HCT116 (cell line): ENCODE data around the gene UNK. TPM values are rescaled to one million over a fixed set of nuclear protein-coding genes. Genes with fewer than 3 reads are reported as not detected.

ENCODE experiments used
- ATAC-seq: fragments of 200-7000 bp; cut with Tn5 transposase; 2 replicates; pipeline ENCODE4 v1.9.1; 2020; ENCODE audit warnings: mild to moderate bottlenecking, moderate library complexity
- BruUV-seq: library from RNA; stranded (reverse); fragments of 400-500 nt; replicated peaks from 2 replicates; lab custom pipeline; 2021; lab: Mats Ljungman, UMichigan
- CTCF ChIA-PET: fragments of 300-600 bp; sonication (Branson Sonifier 250); formaldehyde crosslinking; loops from one replicate; lab custom pipeline; 2021; ENCODE audit warnings: antibody characterized with exemption; lab: Charles Lee
- POLR2A ChIA-PET: fragments of 300-600, 350-600 bp; sonication (Branson Sonifier 250); formaldehyde crosslinking; loops from one replicate; lab custom pipeline; 2021; ENCODE audit warnings: antibody characterized with exemption; lab: Charles Lee
- RAD21 ChIA-PET, 2 experiments: fragments of 300-600 bp; sonication (Branson Sonifier 250); formaldehyde crosslinking; loops; one replicate each; lab custom pipeline; 2023; ENCODE audit warnings: low total read pairs in 2 of 2; ENCODE audit not compliant: uncharacterized antibody in 2 of 2, unreplicated experiment in 2 of 2, low non-redundant PET in 1 of 2; lab: Charles Lee
- DNase-seq: peaks from one replicate; pipeline ENCODE4 v3.0.0-alpha.2; 2010; ENCODE audit warnings: low read depth, low spot score
- H2AFZ ChIP-seq: fragments of 200-600 bp; shearing (Covaris generic), sonication (generic); 2 replicates; pipeline ENCODE4 v1.6.1; 2017; ENCODE audit warnings: low read depth, mixed run types, mixed read lengths, antibody characterized with exemption, low read length; ENCODE audit not compliant: poor library complexity, severe bottlenecking
- H3K27ac ChIP-seq: 2 replicates; pipeline ENCODE4 v1.5.1; 2012; ENCODE audit warnings: low read depth, low read length
- H3K27me3 ChIP-seq: fragments of 200-600 bp; sonication (generic); 2 replicates; pipeline ENCODE4 v1.6.1; 2016; ENCODE audit warnings: mixed run types, low read length, mixed read lengths; ENCODE audit not compliant: insufficient read depth
- H3K36me3 ChIP-seq, 2 experiments: fragments of 200-500 bp in 1 of 2; fragments of 200-600 bp in 1 of 2; sonication (Bioruptor generic) in 1 of 2; sonication (generic) in 1 of 2; 2 replicates each; pipeline versions ENCODE4 v1.5.1 to v1.6.1; 2014 to 2016; ENCODE audit warnings: low read length in 2 of 2, inconsistent platforms in 1 of 2, mixed read lengths in 1 of 2, mixed run types in 1 of 2; ENCODE audit not compliant: insufficient read depth in 2 of 2, control insufficient read depth in 1 of 2
- H3K4me1 ChIP-seq, 2 experiments: fragments of 200-600 bp in 1 of 2; sonication (generic) in 1 of 2; 2 replicates each; pipeline versions ENCODE4 v1.5.1 to v1.6.1; 2012 to 2017; ENCODE audit warnings: low read length in 2 of 2, inconsistent platforms in 1 of 2, mild to moderate bottlenecking in 1 of 2, mixed read lengths in 1 of 2, mixed run types in 1 of 2, moderate library complexity in 1 of 2; ENCODE audit not compliant: insufficient read depth in 2 of 2, control insufficient read depth in 1 of 2
- H3K4me2 ChIP-seq: fragments of 200-600 bp; sonication (generic); 2 replicates; pipeline ENCODE4 v1.6.1; 2017; ENCODE audit warnings: mixed run types, low read length, mixed read lengths
- H3K4me3 ChIP-seq, 2 experiments: fragments of 200-600 bp in 1 of 2; sonication (generic) in 1 of 2; replicated peaks in 1 of 2; 2 replicates each; pipeline ENCODE4 v1.5.1; 2011 to 2016; ENCODE audit warnings: low read length in 2 of 2, control low read depth in 1 of 2, low read depth in 1 of 2, mild to moderate bottlenecking in 1 of 2, mixed read lengths in 1 of 2, mixed run types in 1 of 2
- H3K79me2 ChIP-seq: fragments of 200-600 bp; sonication (generic); 2 replicates; pipeline ENCODE4 v1.6.1; 2017; ENCODE audit warnings: mild to moderate bottlenecking, mixed run types, low read length, moderate library complexity, mixed read lengths; ENCODE audit not compliant: insufficient read depth
- H3K9ac ChIP-seq: fragments of 200-600 bp; sonication (generic); 2 replicates; pipeline ENCODE4 v1.6.1; 2016; ENCODE audit warnings: low read length, mixed read lengths
- H3K9me2 ChIP-seq: fragments of 200-600 bp; sonication (generic), shearing (Covaris generic); 2 replicates; pipeline ENCODE4 v1.6.1; 2017; ENCODE audit warnings: mixed run types, mild to moderate bottlenecking, moderate library complexity; ENCODE audit not compliant: insufficient read depth
- H3K9me3 ChIP-seq, 2 experiments: fragments of 200-500 bp in 1 of 2; fragments of 200-600 bp in 1 of 2; sonication (Bioruptor generic) in 1 of 2; sonication (generic) in 1 of 2; 2 replicates each; pipeline ENCODE4 v1.6.1; 2014 to 2017; ENCODE audit warnings: low read length in 2 of 2, mixed read lengths in 2 of 2, inconsistent platforms in 1 of 2, low read depth in 1 of 2, mild to moderate bottlenecking in 1 of 2, mixed run types in 1 of 2, moderate library complexity in 1 of 2; ENCODE audit not compliant: control insufficient read depth in 1 of 2, insufficient read depth in 1 of 2
- H4K20me1 ChIP-seq: fragments of 200-600 bp; sonication (generic), shearing (Covaris generic); 2 replicates; pipeline ENCODE4 v1.6.1; 2017; ENCODE audit warnings: mixed run types, mild to moderate bottlenecking, moderate library complexity; ENCODE audit not compliant: insufficient read depth
- ATF3 ChIP-seq: IDR thresholded peaks from 2 replicates; pipeline ENCODE4 v1.6.1; 2012
- CBX3 ChIP-seq: IDR thresholded peaks from 2 replicates; pipeline ENCODE4 v1.6.1; 2012; ENCODE audit warnings: low read depth
- EGR1 ChIP-seq: IDR thresholded peaks from 2 replicates; pipeline ENCODE4 v1.6.1; 2012; ENCODE audit warnings: low read depth
- RAD21 ChIP-seq: IDR thresholded peaks from 2 replicates; pipeline ENCODE4 v1.6.1; 2012; ENCODE audit warnings: low read depth, mild to moderate bottlenecking
- ZBTB33 ChIP-seq: IDR thresholded peaks from 2 replicates; pipeline ENCODE4 v1.6.1; 2011; ENCODE audit warnings: mild to moderate bottlenecking, low read length, moderate library complexity; ENCODE audit not compliant: insufficient replicate concordance; ENCODE audit errors: extremely low read depth
- intact Hi-C: fragments of 100-400 bp; cut with micrococcal nuclease; formaldehyde crosslinking; loops from 2 replicates; pipeline ENCODE4 v1.10.0; 2022
- total RNA-seq: library from RNA; stranded (reverse); gene quantifications from one replicate; pipeline ENCODE4 v1.2.1, GENCODE V29; 2021; ENCODE audit not compliant: unreplicated experiment

UNK gene
- total RNA-seq, 1 experiment from 2014 or later, result 40.6 TPM

GRCh38 chr17:75849724-75850123, 65.1 kb downstream of the UNK start:
- ATAC-seq (no peak), DNase-seq (no peak)
- no peaks in the 10 kb centered on the region for H3K9me3 ChIP-seq
- CTCF ChIA-PET, result interaction anchor here (2.9 kb wide), 1 partner anchor 12 kb away, joined by 10 read pairs; no protein-coding TSS in a partner anchor
- intact Hi-C loops, result loop anchor here (10.0 kb wide), 1 partner anchor 175 kb away; no protein-coding TSS in a partner anchor
- peaks cover 25 to 27% of the 10 kb centered on the region in 2 experiments; a peak in 3 of 4 replicates for H3K36me3 ChIP-seq
- peaks cover 18% of the 10 kb centered on the region; the same call in 1 of the 2 replicates for H3K79me2 ChIP-seq
- no peak overlapping the region for H3K4me3 ChIP-seq
- no peaks in the 10 kb centered on the region for H3K27me3 ChIP-seq
- RAD21 ChIA-PET, result no interaction called here
- POLR2A ChIA-PET, result interaction anchor here (0.7 to 1.3 kb wide), 2 partner anchors 9 to 70 kb away, joined by 3 to 6 read pairs; no protein-coding TSS in a partner anchor
- H3K27ac ChIP-seq, result no peak overlapping the region; the same call in 1 of the 2 replicates
- no peak overlapping the region for H3K9ac ChIP-seq
- no peak overlapping the region for H2AFZ ChIP-seq
- H4K20me1 ChIP-seq, result no peaks in the 10 kb centered on the region
- BruUV-seq, result no TSS peak
- TF ChIP-seq ZBTB33, result no peak
- no peak for TF ChIP-seq CBX3
- TF ChIP-seq ATF3, result no peak
- no peak for TF ChIP-seq RAD21
- TF ChIP-seq EGR1, result no peak
- no peak overlapping the region for H3K4me2 ChIP-seq
- peaks cover 33 to 54% of the 10 kb centered on the region in 2 experiments for H3K4me1 ChIP-seq
- no peaks in the 10 kb centered on the region for H3K9me2 ChIP-seq
